Peyer's patch (tissue), 4 donors: ENCODE data around the gene ADAMTS10.

ENCODE experiments used
- POLR2A ChIP-seq, 2 donors: fragments of 450-650 bp; IDR thresholded peaks; one replicate each; pipeline ENCODE4 v1.5.1; 2017; ENCODE audit warnings: antibody characterized with exemption in 2 of 2, mild to moderate bottlenecking in 2 of 2, moderate library complexity in 2 of 2
- TF ChIP-seq, protein P1 (sequence below), 6 experiments: fragments of 450-650 bp in 4 of 6; fragments of 200-600 bp in 2 of 6; sonication (generic) in 1 of 6; IDR thresholded peaks; one replicate each; pipeline ENCODE4 v1.5.1; 2017 to 2019; ENCODE audit warnings: antibody characterized with exemption in 6 of 6, mild to moderate bottlenecking in 3 of 6, moderate library complexity in 1 of 6

DNA sequence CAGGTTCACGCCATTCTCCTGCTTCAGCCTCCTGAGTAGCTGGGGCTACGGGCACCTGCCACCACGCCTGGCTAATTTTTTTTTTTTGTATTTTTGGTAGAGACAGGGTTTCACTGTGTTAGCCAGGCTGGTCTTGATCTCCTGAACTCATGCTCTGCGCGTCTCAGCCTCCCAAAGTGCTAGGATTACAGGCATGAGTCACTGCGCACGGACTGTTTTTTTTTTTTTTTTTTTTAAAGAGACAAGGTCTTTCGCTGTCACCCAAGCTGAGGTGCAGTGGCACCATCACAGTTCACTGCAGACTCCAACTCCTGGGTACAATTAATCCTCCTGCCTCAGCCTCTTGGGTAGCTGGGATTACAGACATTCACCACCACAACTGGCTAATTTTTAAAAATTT lies 8.2 kb upstream of the ADAMTS10 start:
- TF ChIP-seq POLR2A (IDR thresholded peaks at IDR 0.05) = no peak
- TF ChIP-seq, protein P1, sequence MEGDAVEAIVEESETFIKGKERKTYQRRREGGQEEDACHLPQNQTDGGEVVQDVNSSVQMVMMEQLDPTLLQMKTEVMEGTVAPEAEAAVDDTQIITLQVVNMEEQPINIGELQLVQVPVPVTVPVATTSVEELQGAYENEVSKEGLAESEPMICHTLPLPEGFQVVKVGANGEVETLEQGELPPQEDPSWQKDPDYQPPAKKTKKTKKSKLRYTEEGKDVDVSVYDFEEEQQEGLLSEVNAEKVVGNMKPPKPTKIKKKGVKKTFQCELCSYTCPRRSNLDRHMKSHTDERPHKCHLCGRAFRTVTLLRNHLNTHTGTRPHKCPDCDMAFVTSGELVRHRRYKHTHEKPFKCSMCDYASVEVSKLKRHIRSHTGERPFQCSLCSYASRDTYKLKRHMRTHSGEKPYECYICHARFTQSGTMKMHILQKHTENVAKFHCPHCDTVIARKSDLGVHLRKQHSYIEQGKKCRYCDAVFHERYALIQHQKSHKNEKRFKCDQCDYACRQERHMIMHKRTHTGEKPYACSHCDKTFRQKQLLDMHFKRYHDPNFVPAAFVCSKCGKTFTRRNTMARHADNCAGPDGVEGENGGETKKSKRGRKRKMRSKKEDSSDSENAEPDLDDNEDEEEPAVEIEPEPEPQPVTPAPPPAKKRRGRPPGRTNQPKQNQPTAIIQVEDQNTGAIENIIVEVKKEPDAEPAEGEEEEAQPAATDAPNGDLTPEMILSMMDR (IDR thresholded peaks at IDR 0.05) = no peak
